NOMO-1 (cell line): ENCODE data around the gene XCL1.

Source experiments
- DNase-seq, 2 experiments: peaks; one replicate each; lab custom pipeline; 2025; ENCODE audit not compliant: unreplicated experiment in 2 of 2; lab: John Stamatoyannopoulos, UW

Gene XCL1

GRCh38 chr1:168629466-168629865 is 53.1 kb downstream of the XCL1 start:
- no peak for DNase-seq
